Tongue (tissue), 2 donors: Measurements from ENCODE around the gene C11orf68. TPM values are rescaled to one million over a fixed set of nuclear protein-coding genes. Genes with fewer than 3 reads are reported as not detected.

ENCODE experiments used
- DNase-seq: peaks from one replicate; pipeline ENCODE4 v3.0.0-alpha.2; 2015
- total RNA-seq: library from RNA; depleted of rRNA; stranded (reverse); fragments of >200 nt; gene quantifications from one replicate; pipeline ENCODE4 v1.2.3, GENCODE V29; 2014

The C11orf68 gene
- total RNA-seq, 1 donor from 2014 or later, result 30.1 TPM

- DNase-seq, result no peak
These were observed 25.3 kb upstream of the C11orf68 start for GRCh38 chr11:65944191-65944590.

GRCh38 chr11:65942531-65942930, 23.7 kb upstream of the C11orf68 start:
- DNase-seq, result no peak

- no peak for DNase-seq
These were observed 23.0 kb upstream of the C11orf68 start for GRCh38 chr11:65941720-65942310.

GRCh38 chr11:65937766-65938165, 18.9 kb upstream of the C11orf68 start:
- DNase-seq, result no peak

- peak; percentile 65 for DNase-seq
These were observed 15.2 kb upstream of the C11orf68 start for GRCh38 chr11:65934014-65934413.

- DNase-seq, result no peak
These were observed 13.7 kb upstream of the C11orf68 start for GRCh38 chr11:65932558-65932919.

GRCh38 chr11:65931773-65932557, 13.1 kb upstream of the C11orf68 start:
- DNase-seq, result no peak

- DNase-seq, result no peak
These were observed 9.8 kb upstream of the C11orf68 start for GRCh38 chr11:65928667-65929066.

GRCh38 chr11:65927904-65928397, 9.1 kb upstream of the C11orf68 start:
- no peak for DNase-seq

GRCh38 chr11:65925397-65925796, 6.5 kb upstream of the C11orf68 start:
- DNase-seq, result no peak

- no peak for DNase-seq
These were observed 3.7 kb upstream of the C11orf68 start for GRCh38 chr11:65922565-65922964.

- no peak for DNase-seq
These were observed 3.0 kb upstream of the C11orf68 start for GRCh38 chr11:65921876-65922275.

- no peak for DNase-seq
These were observed 2.2 kb upstream of the C11orf68 start for GRCh38 chr11:65921033-65921555.

GRCh38 chr11:65920372-65920802, 1.5 kb upstream of the C11orf68 start:
- no peak for DNase-seq

- DNase-seq, result no peak
These were observed 910 bp upstream of the C11orf68 start for GRCh38 chr11:65919573-65920371.

- peak; percentile 99 for DNase-seq
These were observed 295 bp upstream of the C11orf68 start, which contains the start of gene DRAP1 for GRCh38 chr11:65919141-65919572. DRAP1 (plus strand) TSS chr11:65919426; CDS start chr11:65919502, 76 bp downstream.

- DNase-seq, result no peak
These were observed 1.2 kb downstream of the C11orf68 start for GRCh38 chr11:65917434-65918210.

- DNase-seq, result no peak
These were observed 1.8 kb downstream of the C11orf68 start for GRCh38 chr11:65917077-65917433.

- no peak for DNase-seq
These were observed 2.5 kb downstream of the C11orf68 start for GRCh38 chr11:65916391-65916790.

- DNase-seq, result no peak
These were observed 3.0 kb downstream of the C11orf68 start for GRCh38 chr11:65915821-65916251.

- DNase-seq, result no peak
These were observed 3.6 kb downstream of the C11orf68 start for GRCh38 chr11:65915101-65915820.
